Stimulated activated CD4-positive, alpha-beta T cell treated with anti-CD3 and anti-CD28 coated beads, TNF-alpha, amount 100 ng/mL, for 48 hours (primary cell): ENCODE data around the gene HOXC11.

ENCODE experiments used
- DNase-seq, 3 donors: peaks; one replicate each; pipeline ENCODE4 v3.0.0-alpha.2; 2020; ENCODE audit warnings: low read depth in 3 of 3

Gene HOXC11

GRCh38 chr12:54009171-54010052, 36.5 kb downstream of the HOXC11 start:
- DNase-seq = no peak

- no peak for DNase-seq
Measured at GRCh38 chr12:54010053-54010971, 37.4 kb downstream of the HOXC11 start.

DNA sequence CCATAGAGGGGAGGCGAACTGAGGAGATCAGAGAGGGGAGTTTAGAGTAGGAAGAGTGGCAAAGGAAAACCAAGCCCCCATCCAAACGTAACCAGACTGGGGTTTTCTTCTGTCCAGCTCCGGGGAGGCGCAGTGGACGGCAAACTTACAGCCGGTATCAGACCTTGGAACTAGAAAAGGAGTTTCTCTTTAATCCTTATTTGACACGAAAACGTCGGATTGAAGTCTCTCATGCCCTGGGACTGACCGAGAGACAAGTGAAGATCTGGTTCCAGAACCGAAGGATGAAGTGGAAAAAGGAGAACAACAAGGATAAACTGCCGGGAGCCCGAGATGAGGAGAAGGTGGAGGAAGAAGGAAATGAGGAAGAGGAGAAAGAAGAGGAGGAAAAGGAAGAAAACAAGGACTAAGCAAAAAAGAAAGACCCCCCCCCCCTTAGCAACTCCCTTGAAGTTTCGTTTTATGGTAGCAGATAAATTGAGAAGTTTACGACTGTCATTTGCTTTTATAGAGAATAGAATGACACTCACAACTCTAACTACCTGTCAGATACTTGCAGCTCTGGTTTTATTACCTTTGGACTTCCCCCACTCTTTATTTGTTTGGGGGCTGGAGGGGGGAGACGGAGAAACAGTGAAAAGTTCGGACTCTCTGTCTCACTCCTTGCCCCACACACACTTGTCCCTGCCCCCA, 38.2 kb downstream of the HOXC11 start:
- DNase-seq = no peak

DNA sequence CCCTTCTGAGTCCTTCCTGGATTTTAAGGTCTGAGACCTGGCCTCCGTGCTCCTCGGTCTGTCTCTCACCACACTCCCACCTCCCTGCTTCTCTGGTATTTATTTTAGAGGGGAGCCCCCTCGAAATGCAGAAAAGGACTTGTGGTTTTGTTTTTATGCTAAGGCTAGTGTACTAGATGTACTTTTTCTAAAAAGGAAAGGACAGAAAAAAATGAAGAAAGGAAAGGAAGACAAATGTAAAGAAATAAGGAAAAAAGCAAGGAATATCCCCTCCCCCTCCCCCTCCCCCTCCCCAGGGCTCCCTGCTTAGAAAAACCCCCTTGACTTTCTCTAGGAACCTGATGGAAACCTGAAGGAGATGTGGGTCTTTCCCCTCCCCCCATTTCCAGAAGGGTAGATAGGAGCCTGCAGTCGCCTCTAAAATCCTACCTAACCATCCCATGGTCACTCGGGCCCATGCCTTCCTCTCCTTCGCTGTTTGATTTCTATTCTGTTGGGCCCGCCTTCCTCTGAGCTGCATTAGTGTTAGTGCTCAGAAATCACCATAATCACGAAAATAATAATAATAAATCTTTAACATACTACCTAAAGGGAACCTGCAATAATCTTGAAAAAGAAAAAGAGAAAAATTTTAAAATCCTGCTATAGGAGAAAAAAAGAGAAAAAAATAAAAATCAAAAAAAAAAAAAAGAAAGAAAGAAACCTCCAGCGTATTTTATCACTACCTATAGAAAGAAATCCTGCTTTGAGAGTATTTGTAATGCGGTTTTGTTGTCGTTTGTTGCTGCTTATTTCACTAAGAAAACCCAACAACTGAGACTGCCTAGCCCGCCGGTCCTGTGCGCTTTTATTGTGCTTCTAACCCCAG, 39.0 kb downstream of the HOXC11 start:
- DNase-seq = no peak

DNA sequence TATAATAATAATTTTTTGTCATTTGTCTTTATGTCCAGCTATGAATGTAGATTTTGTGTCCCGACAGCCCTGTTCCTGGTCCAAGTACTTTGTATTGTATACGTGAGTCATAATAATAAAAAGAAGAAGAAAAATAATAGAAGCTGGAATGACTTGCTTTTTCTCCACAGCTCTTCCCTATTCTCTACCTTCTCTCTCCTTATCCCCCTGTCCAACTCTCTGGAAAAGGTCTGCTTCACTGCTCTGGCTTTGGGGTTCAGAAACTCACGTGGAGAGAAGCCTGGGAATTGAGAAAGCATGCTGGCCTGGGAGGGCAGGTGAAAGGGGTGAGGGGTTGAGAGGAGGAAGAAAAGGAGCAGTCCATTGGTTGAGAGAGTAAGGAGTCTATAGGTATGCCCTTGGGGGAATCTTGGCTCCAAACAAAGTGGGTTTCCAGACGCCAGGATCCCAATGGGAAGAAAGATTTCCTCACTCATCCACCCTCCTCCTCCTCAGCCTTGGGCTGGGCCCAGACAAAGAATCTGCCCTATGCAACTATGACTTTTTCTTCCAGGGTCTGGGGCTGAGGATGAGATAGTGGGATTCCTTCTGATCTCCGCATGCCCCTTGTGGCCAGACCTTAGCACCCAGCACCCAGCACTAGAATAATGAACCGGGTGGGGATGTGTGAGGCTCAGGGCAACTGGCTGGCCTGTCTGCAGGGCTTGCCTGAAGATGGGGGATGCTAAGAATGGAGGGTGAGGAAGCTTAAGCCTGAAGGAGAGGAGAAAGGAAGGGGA, 39.9 kb downstream of the HOXC11 start:
- no peak for DNase-seq

DNA sequence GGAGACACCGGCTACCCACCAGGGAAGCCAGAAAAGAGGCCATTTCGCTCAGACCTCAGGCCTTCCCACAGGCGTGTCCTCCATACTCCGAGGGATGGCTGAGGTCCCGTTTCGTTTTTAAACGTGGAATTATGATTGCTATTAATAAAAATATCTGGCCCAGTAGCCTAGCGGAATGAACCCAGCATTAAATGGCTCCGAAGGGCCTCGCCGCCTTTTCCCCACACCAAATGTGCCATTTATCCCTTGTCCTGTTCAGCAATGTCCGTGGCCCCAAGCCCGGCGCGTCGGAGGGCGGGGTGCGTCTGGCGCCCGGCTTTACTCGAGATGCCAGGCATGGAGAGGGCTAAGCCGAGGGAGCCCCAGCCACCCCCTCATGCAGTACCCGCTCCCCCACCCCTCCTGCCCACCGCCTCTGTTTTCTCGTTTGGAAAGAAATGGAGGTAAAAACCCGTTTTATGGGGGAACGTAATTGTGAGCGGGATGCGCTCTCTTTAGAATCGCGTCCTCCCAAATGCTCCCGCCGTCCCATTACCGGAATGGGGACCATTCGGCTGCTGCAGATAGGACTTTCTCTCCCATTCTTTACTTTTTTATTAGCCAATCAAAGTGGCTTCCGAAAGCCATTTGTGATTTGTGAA, 41.6 kb downstream of the HOXC11 start:
- no peak for DNase-seq

- no peak for DNase-seq
Measured at GRCh38 chr12:54015018-54015931, 42.3 kb downstream of the HOXC11 start.

GRCh38 chr12:54016051-54016450, 43.1 kb downstream of the HOXC11 start:
- DNase-seq = no peak

- DNase-seq = no peak
Measured at GRCh38 chr12:54016478-54016964, 43.6 kb downstream of the HOXC11 start.

DNA sequence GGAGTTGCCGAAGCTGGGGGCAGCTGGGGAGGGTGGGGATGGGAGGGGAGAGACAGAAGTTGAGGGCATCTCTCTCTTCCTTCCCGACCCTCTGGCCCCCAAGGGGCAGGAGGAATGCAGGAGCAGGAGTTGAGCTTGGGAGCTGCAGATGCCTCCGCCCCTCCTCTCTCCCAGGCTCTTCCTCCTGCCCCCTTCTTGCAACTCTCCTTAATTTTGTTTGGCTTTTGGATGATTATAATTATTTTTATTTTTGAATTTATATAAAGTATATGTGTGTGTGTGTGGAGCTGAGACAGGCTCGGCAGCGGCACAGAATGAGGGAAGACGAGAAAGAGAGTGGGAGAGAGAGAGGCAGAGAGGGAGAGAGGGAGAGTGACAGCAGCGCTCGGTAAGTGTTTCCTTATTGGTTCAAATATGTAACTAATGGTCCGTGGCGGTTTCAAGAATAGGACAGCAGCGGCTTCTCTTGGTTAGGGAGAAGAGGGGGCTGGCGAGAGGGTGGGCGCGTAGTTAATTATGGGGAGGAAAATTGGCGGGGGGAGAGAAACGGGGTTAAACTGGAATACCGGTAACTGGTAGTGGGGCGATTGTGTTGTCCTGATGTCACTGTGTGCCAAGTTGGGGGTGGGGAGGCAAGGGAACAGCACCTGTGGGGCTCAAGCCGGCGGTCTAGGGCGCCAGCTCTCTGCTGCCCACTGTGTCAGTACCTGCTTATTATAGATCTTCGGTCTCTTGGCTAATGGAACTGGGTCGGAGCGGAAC, 44.3 kb downstream of the HOXC11 start:
- no peak for DNase-seq

DNA sequence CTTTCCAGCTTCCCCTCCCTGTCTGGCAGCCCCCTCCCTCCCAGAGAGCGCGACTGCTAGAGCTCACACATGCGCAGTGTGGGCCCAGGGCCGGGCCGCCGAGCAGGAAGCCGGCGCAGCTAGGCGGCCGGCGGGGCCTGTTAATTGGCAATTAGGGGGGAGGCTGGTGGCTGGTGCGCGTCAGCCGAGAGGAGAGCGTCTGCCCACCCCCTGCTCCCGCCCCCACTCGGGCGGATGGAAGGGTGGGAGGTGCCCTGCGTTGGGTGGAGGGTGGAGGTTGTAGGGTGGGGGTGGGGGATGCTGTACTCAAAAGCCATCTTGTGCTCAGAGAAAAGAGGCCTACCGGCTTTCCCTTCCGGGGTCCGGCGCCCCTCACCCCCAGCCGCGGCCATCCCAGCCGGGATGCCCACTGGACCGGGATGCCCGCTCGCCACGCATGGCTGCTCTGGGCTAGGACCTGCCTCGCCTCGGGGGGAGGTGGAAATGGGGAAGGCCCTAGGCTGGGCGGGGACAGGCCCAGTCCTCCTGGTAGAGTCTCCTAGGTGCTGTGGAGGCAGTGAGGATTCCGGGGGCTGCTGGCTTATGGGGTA, 45.0 kb downstream of the HOXC11 start:
- DNase-seq = peak in 2 of 3 donors; percentile 34 to 65

DNA sequence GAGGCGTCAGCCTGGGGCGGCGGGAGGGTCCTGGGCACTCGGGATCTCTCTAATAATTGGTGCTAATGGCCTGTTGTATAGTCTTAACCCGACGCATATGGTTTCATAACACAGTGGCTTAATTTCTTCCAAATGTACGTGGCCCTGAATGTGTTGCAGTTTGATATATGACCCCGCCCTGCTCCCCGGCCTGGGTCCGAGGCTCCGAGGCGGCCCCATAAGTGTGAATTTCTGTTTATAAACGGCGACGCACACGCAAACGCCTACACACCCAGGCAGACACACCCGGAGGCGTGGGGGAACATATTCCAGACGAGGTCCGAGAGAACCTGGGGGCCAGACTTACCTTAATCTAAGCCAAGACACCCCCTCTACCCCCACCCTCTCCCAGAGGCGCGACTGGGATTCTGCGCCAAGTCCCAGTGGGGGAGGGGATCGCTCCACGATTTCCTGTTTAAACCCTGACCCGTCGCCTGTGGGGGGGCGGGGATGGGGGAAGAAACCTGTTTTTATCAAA, 45.6 kb downstream of the HOXC11 start:
- no peak for DNase-seq

DNA sequence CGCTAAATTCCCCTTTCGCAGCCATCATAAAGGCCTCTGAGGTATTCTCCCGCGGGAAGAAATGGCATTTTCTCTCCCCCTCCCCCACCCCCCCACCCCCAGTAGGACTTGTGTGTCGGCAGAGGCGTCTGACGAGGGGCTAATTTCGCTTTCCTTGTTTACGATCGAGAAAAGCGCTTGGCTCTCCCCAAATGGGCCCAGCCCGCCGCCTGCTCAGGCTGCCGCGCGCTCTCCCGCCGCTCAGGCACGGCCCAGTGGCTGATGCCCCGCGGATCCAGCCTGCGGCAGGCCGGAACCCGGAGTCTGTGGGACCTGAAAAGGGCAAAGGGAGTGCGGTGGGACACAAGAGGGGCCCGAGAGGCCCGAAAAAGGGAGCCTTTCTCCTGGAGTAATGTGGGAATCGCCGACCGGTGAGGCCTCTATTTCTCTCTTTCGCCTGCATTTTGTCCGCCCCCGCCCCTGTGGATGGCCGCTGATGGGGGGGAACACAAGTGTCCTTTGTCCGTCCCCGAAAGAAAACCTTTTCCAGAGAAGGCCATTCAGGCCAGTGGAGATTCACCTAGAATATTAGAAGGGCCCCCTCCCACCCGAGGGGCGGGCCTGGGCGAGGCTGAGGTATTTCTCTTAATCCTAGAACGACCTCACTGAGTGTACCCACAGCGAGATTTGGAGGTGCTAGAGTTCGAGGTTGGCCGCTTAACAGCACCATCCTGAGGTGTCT, 46.3 kb downstream of the HOXC11 start:
- no peak for DNase-seq

DNA sequence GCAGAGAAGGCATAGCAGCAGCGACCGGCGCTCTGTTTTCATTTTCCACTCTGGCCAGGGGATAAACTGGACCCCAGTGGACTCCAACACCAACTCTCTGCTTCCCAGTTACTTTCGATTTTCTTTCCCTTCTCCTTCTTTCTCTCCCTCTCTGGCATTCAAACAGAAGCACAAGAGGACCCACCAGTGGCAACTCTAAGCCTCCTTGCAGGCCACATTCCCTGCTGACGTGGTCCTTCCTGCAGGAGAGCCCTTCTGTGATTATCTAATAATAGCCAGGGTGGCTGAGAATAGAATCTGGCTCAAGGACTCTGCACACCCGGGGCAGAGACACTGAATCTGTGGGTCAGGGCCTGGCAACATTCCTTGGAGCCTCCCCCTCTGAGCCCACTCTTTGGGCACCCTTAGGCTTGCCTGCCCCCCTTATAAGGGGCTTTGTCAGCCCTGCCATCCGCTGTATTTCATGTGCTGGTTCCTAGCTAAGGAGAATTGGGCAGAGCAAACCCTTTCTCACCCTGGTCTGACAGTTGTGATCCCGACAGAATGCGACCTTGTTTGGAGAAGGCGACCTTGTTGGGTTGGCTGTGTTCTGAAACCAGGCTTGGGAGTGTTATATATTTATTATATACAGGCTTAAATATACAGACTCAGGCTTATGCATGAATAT, 47.1 kb downstream of the HOXC11 start:
- DNase-seq = no peak

GRCh38 chr12:54020591-54021405, 47.9 kb downstream of the HOXC11 start:
- DNase-seq = no peak
